Motor neuron (in vitro differentiated cells): Measurements from ENCODE around the gene MAP4. TPM values are rescaled to one million over a fixed set of nuclear protein-coding genes. Genes with fewer than 3 reads are reported as not detected.
"Not testable (repeated sequence)": the region's sequence is repeated elsewhere in the genome, so short reads cannot be mapped to it uniquely, and the experiment has no call there.

Source experiments
- ATAC-seq, 8 experiments: fragments of 200-7000 bp; cut with Tn5 transposase; replicated peaks in 6 of 8; 2 replicates each; pipeline ENCODE4 v1.8.0; 2021; ENCODE audit warnings: mild to moderate bottlenecking in 8 of 8, moderate library complexity in 8 of 8
- H3K27ac ChIP-seq, 2 donors: fragments of 250-450 bp; sonication (Bioruptor Pico); 2 replicates each; pipeline ENCODE4 v1.9.0; 2021; ENCODE audit warnings: antibody characterized with exemption in 2 of 2, mild to moderate bottlenecking in 2 of 2, moderate library complexity in 1 of 2
- H3K4me1 ChIP-seq, 2 donors: fragments of 250-450 bp; sonication (Bioruptor Pico); replicated peaks in 1 of 2; 2 replicates each; pipeline ENCODE4 v1.6.1; 2021; ENCODE audit warnings: antibody characterized with exemption in 2 of 2, mild to moderate bottlenecking in 2 of 2, moderate library complexity in 1 of 2
- H3K4me3 ChIP-seq, 5 donors: fragments of 250-450 bp; sonication (Bioruptor Pico); 2 replicates each; pipeline ENCODE4 v1.9.0; 2021; ENCODE audit warnings: antibody characterized with exemption in 5 of 5, mild to moderate bottlenecking in 5 of 5, moderate library complexity in 4 of 5
- whole genome bisulfite sequencing, 10 experiments: fragments of 450-650 bp; shearing (Covaris generic); methylation state at CpG; one replicate each; pipeline ENCODE4 v1.0.0; 2022; 5-methylcytosine and 5-hydroxymethylcytosine counted together
- in situ Hi-C, 9 experiments: fragments of 400-800 bp; cut with MboI; loops; one replicate each; pipeline ENCODE4 v1.15.0; 2021; ENCODE audit warnings: low sequenced_read_pairs in 9 of 9, low pct_unique_long_range_greater_than_20kb in 2 of 9; ENCODE audit not compliant: unreplicated experiment in 9 of 9
- total RNA-seq, 8 experiments: library from RNA; unstranded; fragments of 300-600 nt; gene quantifications; 2 replicates each; pipeline versions ENCODE4 v1.2.3 to v1.2.4, GENCODE V29; 2022

The MAP4 gene, protein sequence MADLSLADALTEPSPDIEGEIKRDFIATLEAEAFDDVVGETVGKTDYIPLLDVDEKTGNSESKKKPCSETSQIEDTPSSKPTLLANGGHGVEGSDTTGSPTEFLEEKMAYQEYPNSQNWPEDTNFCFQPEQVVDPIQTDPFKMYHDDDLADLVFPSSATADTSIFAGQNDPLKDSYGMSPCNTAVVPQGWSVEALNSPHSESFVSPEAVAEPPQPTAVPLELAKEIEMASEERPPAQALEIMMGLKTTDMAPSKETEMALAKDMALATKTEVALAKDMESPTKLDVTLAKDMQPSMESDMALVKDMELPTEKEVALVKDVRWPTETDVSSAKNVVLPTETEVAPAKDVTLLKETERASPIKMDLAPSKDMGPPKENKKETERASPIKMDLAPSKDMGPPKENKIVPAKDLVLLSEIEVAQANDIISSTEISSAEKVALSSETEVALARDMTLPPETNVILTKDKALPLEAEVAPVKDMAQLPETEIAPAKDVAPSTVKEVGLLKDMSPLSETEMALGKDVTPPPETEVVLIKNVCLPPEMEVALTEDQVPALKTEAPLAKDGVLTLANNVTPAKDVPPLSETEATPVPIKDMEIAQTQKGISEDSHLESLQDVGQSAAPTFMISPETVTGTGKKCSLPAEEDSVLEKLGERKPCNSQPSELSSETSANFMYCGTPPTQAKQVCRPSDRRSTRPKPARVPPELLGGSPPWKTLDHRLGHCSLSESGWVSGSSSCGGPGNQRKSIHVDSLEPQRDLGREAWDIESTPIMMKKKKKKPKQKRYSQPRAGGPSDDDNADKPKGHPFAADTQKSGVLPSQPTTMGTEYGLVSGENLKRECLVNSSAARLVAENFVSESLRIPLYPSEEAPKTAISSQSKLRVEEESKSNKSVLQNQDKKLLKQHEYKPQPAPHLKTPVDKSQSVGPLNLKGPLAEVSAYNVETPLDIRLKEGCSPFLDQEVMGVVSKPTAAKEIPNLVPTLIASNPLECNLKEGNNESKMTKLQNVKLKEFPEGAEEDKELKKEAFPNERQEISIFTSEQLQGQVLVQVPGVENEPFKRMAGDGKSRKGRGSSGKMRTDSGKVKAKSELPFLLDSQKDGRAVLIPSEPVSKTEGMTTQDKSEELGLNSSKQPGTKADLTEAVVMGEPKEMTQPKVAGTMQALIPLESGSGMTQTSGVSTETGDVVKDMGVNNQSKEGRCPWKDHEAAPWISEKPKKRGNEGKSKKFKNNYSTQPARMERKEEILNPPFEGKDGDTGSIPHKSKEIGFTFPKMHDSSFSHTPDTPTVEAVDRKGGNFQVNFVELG (N-terminal part only)
- 100 to 1,000 TPM in 7 of 8 experiments, 10 to 100 TPM in 1; 62.7 to 256 (median 142) TPM for total RNA-seq

GRCh38 chr3:48016301-48016973 is at the start of gene MAP4:
Gene MAP4, minus strand, starts transcription at chr3:48016416. Its CDS starts 17,556 bp downstream, at chr3:47998860.
- H3K27ac ChIP-seq: no peak within 1 kb of the TSS
- ATAC-seq: peak in 3 of 8 experiments; percentile 5 to 19 (median 6)
- H3K4me3 ChIP-seq: no peak within 1 kb of the TSS
- in situ Hi-C loops: no loop called here
- peaks cover 9 to 10% of the 10 kb centered on the region in 2 donors for H3K4me1 ChIP-seq
- WGBS, 10 experiments: 60 to 100% (median 87%) methylated on average over 1 to 4 of the region's 4 CpGs

GRCh38 chr3:48065035-48065434 is 48.8 kb upstream of the MAP4 start:
- H3K4me1 ChIP-seq: peaks cover 0 to 3% of the 10 kb centered on the region in 2 donors
- in situ Hi-C loops: no loop called here
- H3K27ac ChIP-seq: no peak overlapping the region
- ATAC-seq: no peak
- 75 to 100% (median 100%) methylated on average over 1 of the region's 1 CpG; no CpG with 5 or more reads in 3 of the 10 experiments for WGBS, 10 experiments
- H3K4me3 ChIP-seq: no peak overlapping the region

DNA sequence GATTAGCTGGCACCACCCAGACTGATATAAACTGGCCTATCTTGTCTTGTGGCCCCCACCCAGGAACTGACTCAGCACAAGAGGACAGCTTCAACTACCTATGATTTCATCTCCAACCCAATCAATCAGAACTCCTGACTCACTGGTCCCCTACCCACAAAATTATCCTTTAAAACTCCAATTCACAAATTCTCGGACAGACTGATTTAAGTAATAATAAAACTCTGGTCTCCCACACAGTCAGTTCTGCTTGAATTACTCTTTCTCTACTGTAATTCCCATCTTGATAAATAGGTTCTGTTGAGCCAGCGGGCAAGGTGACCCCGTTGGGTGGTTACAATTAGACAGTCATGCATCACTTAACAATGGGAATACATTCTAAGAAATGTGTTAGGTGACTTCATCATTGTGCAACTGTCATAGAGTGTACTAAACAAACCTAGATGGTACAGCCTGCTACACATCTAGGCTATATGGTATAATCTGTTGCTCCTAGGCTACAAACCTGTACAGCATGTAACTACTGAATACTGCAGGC is 48.1 kb upstream of the MAP4 start:
- ATAC-seq: peak in 7 of 8 experiments; percentile 47 to 98 (median 88)
- no peak overlapping the region for H3K27ac ChIP-seq
- H3K4me3 ChIP-seq: no peak overlapping the region
- 20 to 93% (median 71%) methylated on average over 1 to 3 of the region's 3 CpGs; no CpG with 5 or more reads in 3 of the 10 experiments for WGBS, 10 experiments
- in situ Hi-C loops: no loop called here
- peaks cover 0 to 3% of the 10 kb centered on the region in 2 donors for H3K4me1 ChIP-seq

GRCh38 chr3:48061586-48061985 is 45.4 kb upstream of the MAP4 start:
- H3K4me3 ChIP-seq, H3K4me1 ChIP-seq, H3K27ac ChIP-seq, in situ Hi-C loops, ATAC-seq: not testable (repeated sequence)
- WGBS, 10 experiments: no CpG with 5 or more reads among the region's 33 CpGs

DNA sequence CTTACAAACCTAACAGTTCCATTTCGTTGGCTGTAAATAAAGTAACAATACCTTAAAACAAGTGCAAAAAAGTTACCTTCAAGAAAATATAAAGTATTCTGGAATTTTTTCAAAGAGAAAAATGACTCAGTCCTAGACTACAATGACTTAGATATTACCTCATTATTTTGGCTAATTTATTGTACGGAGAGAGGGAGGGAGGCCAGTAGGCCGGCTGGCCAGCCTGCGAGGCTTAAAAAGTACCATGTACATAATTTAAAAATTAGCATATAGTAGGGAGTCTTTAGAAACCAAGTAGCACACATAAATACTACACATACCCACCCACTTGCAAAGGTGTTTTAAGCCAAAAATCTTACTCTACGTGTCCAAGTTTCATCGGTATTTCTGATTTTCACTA is 41.9 kb upstream of the MAP4 start:
- 0 to 97% (median 87%) methylated on average over 2 to 6 of the region's 6 CpGs for WGBS, 10 experiments
- in situ Hi-C loops: no loop called here
- H3K27ac ChIP-seq: no peak overlapping the region
- no peaks in the 10 kb centered on the region for H3K4me1 ChIP-seq
- peak in 3 of 8 experiments; percentile 89 to 97 (median 95) for ATAC-seq
- no peak overlapping the region for H3K4me3 ChIP-seq

DNA sequence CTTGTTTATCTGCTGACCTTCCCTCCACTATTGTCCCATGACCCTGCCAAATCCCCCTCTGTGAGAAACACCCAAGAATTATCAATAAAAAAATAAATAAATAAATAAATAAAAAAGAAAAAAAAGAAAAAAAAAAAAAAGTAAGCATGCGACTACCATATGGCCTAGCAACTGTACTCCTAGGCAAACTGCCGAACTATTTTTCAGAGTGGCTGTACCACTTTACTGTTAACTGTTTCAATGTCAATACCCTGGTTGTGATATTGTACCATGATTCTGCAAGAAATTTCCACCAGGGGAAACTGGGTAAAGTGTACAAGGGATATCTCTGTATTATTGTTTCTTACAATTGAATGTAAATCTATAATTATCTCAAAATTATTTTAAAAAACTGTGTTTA is 41.3 kb upstream of the MAP4 start:
- in situ Hi-C loops: no loop called here
- 8 to 100% (median 72%) methylated on average over 1 to 2 of the region's 2 CpGs; no CpG with 5 or more reads in 4 of the 10 experiments for WGBS, 10 experiments

GRCh38 chr3:48047841-48048464 is 31.7 kb upstream of the MAP4 start:
- no peak overlapping the region for H3K27ac ChIP-seq
- H3K4me1 ChIP-seq: no peaks in the 10 kb centered on the region
- H3K4me3 ChIP-seq: no peak overlapping the region
- ATAC-seq: no peak
- in situ Hi-C loops: no loop called here

More for the DNA sequence above, 41.3 kb upstream of the MAP4 start:
- ATAC-seq: peak in 3 of 8 experiments; percentile 38 to 54 (median 43)
- no peaks in the 10 kb centered on the region for H3K4me1 ChIP-seq
- no peak overlapping the region for H3K4me3 ChIP-seq
- H3K27ac ChIP-seq: no peak overlapping the region

DNA sequence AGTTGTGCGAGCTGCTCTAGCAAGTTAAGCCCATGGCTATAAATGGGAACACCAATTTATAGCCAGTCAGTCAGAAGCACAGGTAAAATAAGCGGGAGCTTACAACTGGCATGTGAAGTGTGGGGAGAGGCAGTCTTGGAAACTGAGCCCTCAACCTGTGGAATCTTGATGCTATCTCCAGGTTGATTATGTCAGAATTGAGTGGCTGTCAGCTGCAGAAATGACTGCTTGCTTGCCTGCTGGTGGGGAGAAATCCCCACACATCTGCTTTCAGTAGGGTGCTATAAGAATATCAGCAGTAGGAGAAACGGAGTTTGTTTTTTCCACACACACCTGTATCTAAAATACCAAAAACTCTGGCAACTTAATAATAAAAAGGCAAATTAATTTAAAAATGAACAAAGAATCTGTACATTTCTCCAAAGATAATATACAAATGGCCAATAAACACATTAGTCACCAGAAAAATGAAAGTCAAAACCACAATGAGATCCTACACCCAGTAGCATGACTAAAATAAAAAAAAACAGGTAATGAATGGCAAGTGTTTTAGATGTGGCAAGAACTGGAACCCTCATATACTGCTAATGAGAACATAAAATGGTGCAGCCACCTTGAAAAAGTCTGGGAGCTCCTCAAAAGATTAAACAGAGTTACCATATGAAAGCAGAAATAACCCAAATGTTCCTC is 26.0 kb upstream of the MAP4 start:
- no peak overlapping the region for H3K4me3 ChIP-seq
- H3K4me1 ChIP-seq: peaks cover 15 to 17% of the 10 kb centered on the region in 2 donors
- 67 to 100% (median 89%) methylated on average over 1 to 3 of the region's 3 CpGs; no CpG with 5 or more reads in 2 of the 10 experiments for WGBS, 10 experiments
- ATAC-seq: no peak
- no peak overlapping the region for H3K27ac ChIP-seq
- in situ Hi-C loops: no loop called here

DNA sequence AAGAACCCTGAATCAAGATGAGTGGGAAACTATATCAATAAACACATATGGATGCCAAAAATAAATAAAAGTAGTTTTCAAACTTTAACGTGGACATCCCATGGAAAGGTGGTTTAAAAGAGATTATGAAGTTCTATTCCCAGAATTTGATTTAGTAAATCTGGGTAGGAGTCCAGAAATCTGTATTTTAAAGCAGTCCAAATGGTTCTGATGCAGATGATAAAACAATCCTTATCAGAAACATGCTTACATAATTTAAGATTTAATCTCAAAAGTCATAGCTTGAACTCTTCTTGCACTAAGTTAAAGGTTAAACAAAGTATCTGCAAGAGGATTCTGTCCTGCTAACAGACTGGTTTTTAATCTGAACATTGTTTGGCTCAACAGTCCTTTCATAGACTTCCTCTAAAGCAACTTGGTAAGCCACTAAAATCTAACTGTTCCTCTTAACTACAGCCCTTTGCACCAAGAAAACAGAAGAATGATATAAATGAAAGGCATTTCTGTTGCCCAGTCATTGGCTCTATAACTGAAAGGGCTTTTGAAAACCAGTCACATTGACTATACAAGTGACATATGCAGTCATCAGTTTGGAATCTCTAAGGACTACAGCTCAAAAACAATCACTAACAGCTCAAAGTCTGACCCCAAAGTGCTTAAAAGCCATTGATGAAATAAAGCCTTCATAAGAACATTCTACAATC is 23.4 kb upstream of the MAP4 start:
- Histone ChIP-seq H3K27ac (peak overlapping the region; percentile 63 to 64), H3K4me3 (no peak overlapping the region), H3K4me1 (peaks cover 16 to 23% of the 10 kb centered on the region in 2 donors)
- WGBS, 10 experiments: 0 to 29% (median 18%) methylated on average over 1 of the region's 1 CpG; no CpG with 5 or more reads in 2 of the 10 experiments
- ATAC-seq: peak; percentile 23 to 88 (median 83)
- in situ Hi-C loops: no loop called here

DNA sequence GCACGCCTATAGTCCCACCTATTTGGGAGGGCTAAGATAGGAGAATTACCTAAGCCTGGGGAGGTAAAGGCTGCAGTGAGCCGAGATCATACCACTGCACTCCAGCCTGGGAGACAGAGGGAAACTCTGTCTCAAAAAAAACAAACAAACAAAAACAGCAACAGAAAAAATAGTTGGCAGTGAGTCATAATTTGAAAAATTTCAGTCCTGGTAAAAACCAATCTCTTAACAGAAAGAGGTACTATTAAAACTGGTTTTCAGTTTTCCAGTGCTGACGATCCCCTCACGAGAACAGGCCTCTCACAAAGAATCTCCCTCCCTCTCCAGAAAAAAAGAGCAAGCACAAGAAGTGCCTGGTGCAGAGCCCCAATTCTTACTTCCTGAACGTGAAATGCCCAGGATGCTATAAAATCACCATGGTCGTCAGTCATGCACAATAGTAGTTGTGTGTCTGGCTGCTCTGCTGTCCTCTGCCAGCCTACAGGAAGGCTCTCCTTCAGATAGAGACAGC is 22.8 kb upstream of the MAP4 start:
- Histone ChIP-seq H3K4me1 (peaks cover 22 to 28% of the 10 kb centered on the region in 2 donors), H3K27ac (peak overlapping the region; percentile 63 to 64), H3K4me3 (no peak overlapping the region)
- 54 to 77% (median 68%) methylated on average over 2 to 4 of the region's 6 CpGs; no CpG with 5 or more reads in 3 of the 10 experiments for whole genome bisulfite sequencing, 10 experiments
- peak in 5 of 8 experiments; percentile 20 to 68 (median 38) for ATAC-seq
- in situ Hi-C loops: no loop called here
